Smooth muscle cell (in vitro differentiated cells): ENCODE data around the gene KCNMB1. TPM values are rescaled to one million over a fixed set of nuclear protein-coding genes. Genes with fewer than 3 reads are reported as not detected.

Experiments
- DNase-seq: peaks from one replicate; lab custom pipeline; 2025; ENCODE audit not compliant: unreplicated experiment; lab: John Stamatoyannopoulos, UW
- H2AFZ ChIP-seq: fragments of 200-600 bp; sonication (generic); 2 replicates; pipeline ENCODE4 v1.6.0; 2016; ENCODE audit warnings: antibody characterized with exemption, low read depth, mild to moderate bottlenecking
- H3F3A ChIP-seq: fragments of 200-600 bp; sonication (generic); 2 replicates; pipeline ENCODE4 v1.6.0; 2017; ENCODE audit warnings: antibody characterized with exemption, low read depth
- H3K27ac ChIP-seq: fragments of 200-600 bp; sonication (generic); 2 replicates; pipeline ENCODE4 v1.5.1; 2016; ENCODE audit warnings: low read depth, mild to moderate bottlenecking
- H3K27me3 ChIP-seq: fragments of 200-600 bp; sonication (generic); 2 replicates; pipeline ENCODE4 v1.6.1; 2016; ENCODE audit warnings: low read depth, mild to moderate bottlenecking
- H3K36me3 ChIP-seq: fragments of 200-600 bp; sonication (generic); 2 replicates; pipeline ENCODE4 v1.5.1; 2016; ENCODE audit warnings: low read depth
- H3K4me1 ChIP-seq: fragments of 200-600 bp; sonication (generic); 2 replicates; pipeline ENCODE4 v1.5.1; 2016; ENCODE audit warnings: low read depth
- H3K4me2 ChIP-seq: fragments of 200-600 bp; sonication (generic); 2 replicates; pipeline ENCODE4 v1.6.0; 2016; ENCODE audit warnings: mild to moderate bottlenecking
- H3K4me3 ChIP-seq: fragments of 200-600 bp; sonication (generic); 2 replicates; pipeline ENCODE4 v1.5.1; 2016; ENCODE audit warnings: mild to moderate bottlenecking
- H3K79me2 ChIP-seq: fragments of 200-600 bp; sonication (generic); 2 replicates; pipeline ENCODE4 v1.6.0; 2016; ENCODE audit warnings: low read depth, mild to moderate bottlenecking
- H3K9ac ChIP-seq: fragments of 200-600 bp; sonication (generic); 2 replicates; pipeline ENCODE4 v1.6.0; 2016; ENCODE audit warnings: low read depth
- H3K9me3 ChIP-seq: fragments of 200-600 bp; sonication (generic); replicated peaks from 2 replicates; pipeline ENCODE4 v1.5.1; 2016; ENCODE audit warnings: low read depth
- H4K20me1 ChIP-seq: fragments of 200-600 bp; sonication (generic); 2 replicates; pipeline ENCODE4 v1.6.0; 2016; ENCODE audit warnings: low read depth
- CTCF ChIP-seq: fragments of 200-600 bp; sonication (generic); IDR thresholded peaks from 2 replicates; pipeline ENCODE4 v1.5.1; 2017; ENCODE audit warnings: borderline replicate concordance, mild to moderate bottlenecking, antibody characterized with exemption; ENCODE audit not compliant: insufficient read depth, poor library complexity, severe bottlenecking
- WGBS: methylation state at CpG from one replicate; pipeline ENCODE4 v1.1.7; 2016; ENCODE audit warnings: low lambda C conversion rate; 5-methylcytosine and 5-hydroxymethylcytosine counted together
- polyA plus RNA-seq: library from polyadenylated mRNA; unstranded; fragments of >200 nt; fragmentation: Nextera tagmentation; extraction: Ambion mirVana; gene quantifications from 2 replicates; pipeline ENCODE4 v1.2.1, GENCODE V29; 2016
- total RNA-seq: library from RNA; depleted of rRNA; stranded (reverse); fragments of >200 nt; gene quantifications from 2 replicates; pipeline ENCODE4 v1.2.3, GENCODE V29; 2014

Gene KCNMB1
- total and polyA plus RNA-seq, 2 experiments from 2014 or later: 0.54 to 0.63 TPM

GRCh38 chr5:170345971-170346370 is 43.2 kb downstream of the KCNMB1 start:
- Histone ChIP-seq H3K27me3 (no peaks in the 10 kb centered on the region), H3K79me2 (no peaks in the 10 kb centered on the region), H2AFZ (no peak overlapping the region), H3K36me3 (no peaks in the 10 kb centered on the region), H3K9me3 (no peaks in the 10 kb centered on the region), H3K27ac (no peak overlapping the region), H3F3A (no peaks in the 10 kb centered on the region), H3K9ac (no peak overlapping the region), H3K4me2 (no peak overlapping the region), H3K4me3 (no peak overlapping the region), H4K20me1 (no peaks in the 10 kb centered on the region), H3K4me1 (no peaks in the 10 kb centered on the region)
- DNase-seq: no peak
- no peak for TF ChIP-seq CTCF
- 74% methylated on average over 1 of the region's 1 CpG for WGBS

- no peaks in the 10 kb centered on the region for H3F3A ChIP-seq
- no peak for TF ChIP-seq CTCF
- no peak overlapping the region for H3K9ac ChIP-seq
- no peak overlapping the region for H2AFZ ChIP-seq
- no peaks in the 10 kb centered on the region for H3K36me3 ChIP-seq
- H3K79me2 ChIP-seq: no peaks in the 10 kb centered on the region
- H3K4me2 ChIP-seq: no peak overlapping the region
- DNase-seq: no peak
- H3K4me1 ChIP-seq: no peaks in the 10 kb centered on the region
- WGBS: 92% methylated on average over 3 of the region's 3 CpGs
- no peaks in the 10 kb centered on the region for H3K27me3 ChIP-seq
- no peaks in the 10 kb centered on the region for H4K20me1 ChIP-seq
- H3K9me3 ChIP-seq: no peaks in the 10 kb centered on the region
- no peak overlapping the region for H3K4me3 ChIP-seq
- H3K27ac ChIP-seq: no peak overlapping the region
Observed at GRCh38 chr5:170343177-170343576, 46.0 kb downstream of the KCNMB1 start.

GRCh38 chr5:170342153-170342725 is 46.9 kb downstream of the KCNMB1 start:
- no peak for DNase-seq

More at GRCh38 chr5:170342153-170342725, 46.9 kb downstream of the KCNMB1 start:
- Histone ChIP-seq H3K9ac (no peak overlapping the region), H3K27me3 (no peaks in the 10 kb centered on the region), H3F3A (no peaks in the 10 kb centered on the region), H2AFZ (no peak overlapping the region), H3K9me3 (no peaks in the 10 kb centered on the region), H3K4me1 (peaks cover 7% of the 10 kb centered on the region), H3K27ac (no peak overlapping the region), H3K4me2 (no peak overlapping the region), H4K20me1 (no peaks in the 10 kb centered on the region), H3K79me2 (no peaks in the 10 kb centered on the region), H3K36me3 (no peaks in the 10 kb centered on the region), H3K4me3 (no peak overlapping the region)
- 89% methylated on average over 8 of the region's 8 CpGs for WGBS
- TF ChIP-seq CTCF: no peak
